ENCODE measurements around the gene OXGR1.

The OXGR1 gene

DNA sequence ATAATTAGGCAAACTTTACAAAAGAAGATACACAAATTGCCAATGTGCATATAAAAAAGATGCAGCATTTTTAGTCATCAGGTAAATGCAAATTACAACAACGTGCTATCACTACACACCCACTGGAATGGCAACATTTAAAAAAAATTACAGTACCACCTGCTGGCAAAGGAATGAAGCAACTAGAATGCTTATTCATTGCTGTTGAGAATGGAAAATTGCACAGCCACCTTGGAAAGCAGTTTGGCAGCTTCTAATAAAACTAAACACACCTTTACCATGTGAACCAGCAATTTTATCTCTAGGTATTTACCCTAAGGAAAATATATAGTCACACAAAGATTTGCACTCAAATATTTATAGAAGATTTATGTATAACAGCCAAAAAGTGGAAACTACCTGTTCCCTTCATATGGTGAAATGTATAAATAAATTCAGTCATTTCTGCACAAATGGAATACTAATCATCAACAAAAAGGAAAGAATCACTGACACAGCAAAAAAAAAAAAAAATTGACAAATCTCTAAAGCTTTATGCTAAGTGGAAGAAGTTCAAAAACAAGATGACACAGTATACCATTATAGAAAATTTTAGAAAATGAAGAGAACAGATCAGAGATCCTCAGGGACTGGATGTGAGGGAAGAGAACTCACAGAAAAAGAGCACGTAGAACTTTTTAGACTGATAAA is 30.3 kb downstream of the OXGR1 start:
- no peak for DNase-seq (ENCODE audit: low spot score)

DNA sequence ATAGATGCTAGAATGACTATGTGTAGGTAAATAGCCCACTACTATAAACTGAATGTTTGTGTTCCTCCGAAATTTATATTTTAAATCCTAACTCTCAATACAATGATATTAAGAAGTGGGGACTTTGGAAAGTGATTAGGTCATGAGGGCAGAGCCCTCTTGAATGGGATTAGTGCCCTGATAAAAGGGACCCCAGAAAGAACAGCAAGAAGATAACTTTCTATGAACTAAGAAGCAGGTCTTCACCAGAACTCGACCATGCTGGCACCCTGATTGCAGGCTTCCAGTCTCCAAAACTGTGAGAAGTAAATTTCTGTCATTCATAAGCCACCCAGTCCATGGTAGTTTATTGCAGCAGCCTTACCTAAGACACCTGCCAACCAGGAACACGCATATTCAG is 33.9 kb downstream of the OXGR1 start:
- DNase-seq (ENCODE audit: low spot score): no peak

DNA sequence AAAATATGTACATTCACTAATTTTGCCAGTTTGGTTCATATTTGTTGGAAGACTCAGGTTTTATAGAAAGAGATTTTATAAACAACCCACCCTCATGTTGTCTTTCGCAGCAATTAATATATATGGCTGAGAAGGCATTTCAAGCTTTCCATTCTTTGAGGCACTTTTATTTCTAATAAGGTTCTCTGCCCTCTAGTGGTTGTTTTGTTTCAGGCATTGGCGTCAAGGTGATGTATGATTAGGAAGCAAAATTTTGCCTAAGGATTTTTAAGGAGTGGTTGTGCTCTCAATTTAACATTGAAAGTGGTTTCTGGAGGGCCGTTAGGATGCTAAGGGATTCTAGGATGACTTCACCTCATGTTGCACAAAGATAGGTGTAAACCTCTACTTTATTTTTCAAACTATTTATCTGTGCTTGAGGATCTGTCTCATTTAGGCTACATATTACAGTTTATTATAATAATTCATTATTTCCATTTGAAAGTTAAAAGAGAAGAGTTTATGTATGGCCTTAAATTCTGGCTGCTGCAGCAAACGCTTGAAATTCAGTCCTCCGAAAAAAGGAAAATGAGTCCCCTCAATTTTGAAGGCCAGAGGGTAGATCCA is 35.9 kb downstream of the OXGR1 start:
- peak; percentile 36 for DNase-seq (ENCODE audit: low spot score)

DNA sequence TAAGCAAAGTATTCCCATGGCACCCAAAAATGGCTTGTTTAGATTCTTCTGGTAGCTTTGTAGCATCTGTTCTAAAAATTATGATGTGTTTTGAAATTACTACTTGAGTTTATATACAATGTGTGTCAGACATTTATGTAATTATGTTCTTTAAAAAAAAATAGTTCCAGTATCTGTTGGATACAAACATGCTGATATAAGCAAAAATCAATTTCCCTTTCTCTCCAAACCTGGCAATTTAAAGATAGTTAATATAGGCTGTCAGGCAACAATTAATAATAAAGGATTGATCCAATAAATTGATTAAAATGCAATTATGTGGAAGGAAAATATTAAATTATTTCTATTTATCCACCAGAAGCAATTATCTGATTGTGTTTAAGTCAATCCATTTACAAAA is 41.7 kb downstream of the OXGR1 start:
- DNase-seq (ENCODE audit: low spot score): no peak

DNA sequence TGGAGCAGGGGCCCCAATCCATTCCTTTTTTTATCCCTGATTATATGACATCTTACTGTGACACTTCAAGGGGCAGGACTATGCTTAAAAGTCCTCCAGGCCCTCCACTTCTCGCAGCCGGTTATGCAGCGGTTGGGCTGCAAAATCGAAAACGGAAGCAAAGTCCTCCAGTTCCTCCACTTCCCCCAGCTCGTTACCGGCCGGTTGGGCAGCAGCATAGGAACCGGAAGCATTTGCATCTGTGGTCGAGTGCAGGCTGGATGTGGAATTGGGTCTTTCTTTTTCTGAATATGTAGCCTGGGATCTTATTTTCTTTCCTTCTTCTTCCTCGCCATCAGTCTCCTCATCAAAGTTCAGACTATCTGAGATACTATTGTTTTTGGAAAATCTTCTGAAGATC is 46.1 kb downstream of the OXGR1 start:
- no peak for DNase-seq (ENCODE audit: low spot score)

DNA sequence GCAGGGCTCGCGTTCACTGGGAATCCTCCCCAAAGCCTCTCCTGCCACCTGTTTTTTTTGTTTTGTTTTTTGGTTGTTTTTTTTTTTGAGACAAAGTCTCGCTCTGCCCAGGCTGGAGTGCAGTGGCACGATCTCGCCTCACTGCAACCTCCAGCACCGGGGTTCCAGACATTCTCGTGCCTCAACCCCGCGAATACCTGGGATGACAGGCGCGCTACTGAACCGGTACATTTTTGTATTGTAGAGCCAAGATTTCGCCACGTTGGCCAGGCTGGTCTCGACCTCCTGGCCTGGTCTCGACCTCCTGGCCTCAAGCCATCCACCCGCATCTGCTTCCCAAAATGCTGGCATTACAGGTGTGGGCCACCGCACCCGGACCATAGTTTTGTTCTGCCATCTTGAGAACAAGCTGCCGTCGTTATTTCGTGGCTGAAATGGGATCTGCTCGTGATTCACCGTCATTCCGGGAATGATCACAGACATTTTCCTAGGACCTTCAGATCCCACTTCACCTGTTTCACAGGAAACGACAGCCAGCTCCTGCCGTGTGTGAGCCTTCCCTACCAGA is 46.8 kb downstream of the OXGR1 start:
- no peak for DNase-seq (ENCODE audit: low spot score)

DNA sequence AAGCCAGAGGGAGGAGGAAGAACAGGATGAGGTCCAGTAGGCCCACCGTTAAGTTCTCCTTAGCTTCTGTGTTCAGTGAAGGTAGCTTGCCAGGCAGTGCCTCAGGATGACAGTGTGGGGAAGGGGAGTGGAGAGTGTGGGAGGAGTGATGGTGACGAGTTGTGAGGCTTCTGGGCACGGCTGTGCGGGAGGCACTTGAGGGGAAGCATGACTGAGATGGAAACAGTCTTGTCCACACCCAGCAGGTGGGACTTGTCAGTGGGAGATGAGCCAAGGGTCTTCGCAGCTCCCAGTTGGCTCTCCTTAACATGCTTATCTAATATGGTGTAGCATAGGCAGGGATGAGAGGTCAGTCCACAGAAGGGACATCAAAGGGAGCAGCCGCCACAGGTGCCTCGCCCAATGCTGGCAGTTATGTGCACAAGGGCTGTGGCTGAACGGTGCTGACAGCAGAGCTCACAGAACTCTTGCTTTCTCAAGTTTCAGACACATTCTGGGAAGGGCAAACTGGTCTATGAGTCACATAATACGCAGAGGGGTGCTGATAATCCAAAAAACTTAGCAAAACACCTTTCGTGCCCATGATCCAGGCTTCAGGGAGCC is 47.5 kb downstream of the OXGR1 start:
- no peak for DNase-seq (ENCODE audit: low spot score)

DNA sequence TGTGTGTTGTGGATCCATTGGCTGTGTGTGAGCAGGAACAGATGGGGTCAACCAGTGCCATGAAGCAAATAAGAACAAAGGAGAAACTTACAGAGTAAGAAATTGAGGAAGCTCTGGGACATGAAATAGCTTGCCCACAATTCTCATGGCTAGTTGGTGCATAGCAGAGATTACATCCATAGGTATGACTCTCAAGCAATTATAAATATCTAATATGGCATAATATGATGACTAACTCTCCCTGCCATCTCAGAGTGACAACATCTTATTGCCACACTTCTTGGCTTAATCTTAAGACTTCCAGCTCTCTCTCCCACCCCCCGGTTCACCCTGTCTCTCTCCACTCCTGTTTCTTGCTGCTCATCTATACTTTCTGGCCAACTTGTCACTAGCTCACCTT is 53.3 kb downstream of the OXGR1 start:
- DNase-seq (ENCODE audit: low spot score): no peak

DNA sequence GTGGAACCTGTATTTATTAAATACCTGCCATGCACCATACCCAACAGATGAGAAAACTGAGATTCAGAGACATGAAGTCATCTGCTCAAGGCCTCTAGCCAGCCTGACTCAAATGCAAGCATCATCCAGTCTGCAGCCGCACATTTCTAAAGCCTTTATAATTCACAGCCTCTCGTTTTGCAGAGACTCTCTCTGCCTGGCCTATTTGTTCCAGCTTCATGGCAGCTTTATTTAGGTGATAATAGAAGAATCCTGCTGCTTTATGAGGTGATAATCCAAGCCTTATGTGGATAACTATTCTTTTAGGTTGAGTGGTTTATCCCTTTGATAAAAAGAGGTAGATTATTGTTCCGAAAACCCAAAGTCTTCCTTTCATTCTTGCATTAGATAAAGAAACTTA is 58.4 kb downstream of the OXGR1 start:
- no peak for DNase-seq (ENCODE audit: low spot score)
